ENCODE data around the gene LNP1.
A peak's percentile ranks its signal among the peaks of the same experiment; 100 is the strongest.
"Not testable (repeated sequence)": the region's sequence is repeated elsewhere in the genome, so short reads cannot be mapped to it uniquely, and the experiment has no call there.

The LNP1 gene

DNA sequence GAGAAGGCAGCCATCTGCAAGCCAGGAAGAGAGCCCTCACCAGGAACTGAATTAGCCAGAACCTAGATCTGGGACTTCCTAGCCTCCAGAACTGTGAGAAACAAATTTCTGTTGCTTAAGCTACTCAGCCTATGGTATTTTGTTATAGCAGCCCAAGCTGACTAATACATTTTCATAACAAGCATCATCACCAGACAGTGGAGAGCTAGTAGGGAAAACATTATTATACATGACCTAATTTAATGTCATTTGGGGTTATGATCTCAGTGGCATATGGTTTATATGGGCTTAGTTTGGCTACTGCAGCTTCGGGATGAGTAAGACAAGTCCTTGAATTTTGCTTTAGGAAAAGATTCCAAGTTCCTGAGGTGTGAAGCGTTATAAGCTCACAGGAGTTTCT, 35.6 kb downstream of the LNP1 start:
- DNase-seq = peak; percentile 8

- DNase-seq = no peak
Observed at GRCh38 chr3:100437721-100438622, 36.6 kb downstream of the LNP1 start.

- DNase-seq = no peak
Observed at GRCh38 chr3:100438623-100438974, 37.3 kb downstream of the LNP1 start.

DNA sequence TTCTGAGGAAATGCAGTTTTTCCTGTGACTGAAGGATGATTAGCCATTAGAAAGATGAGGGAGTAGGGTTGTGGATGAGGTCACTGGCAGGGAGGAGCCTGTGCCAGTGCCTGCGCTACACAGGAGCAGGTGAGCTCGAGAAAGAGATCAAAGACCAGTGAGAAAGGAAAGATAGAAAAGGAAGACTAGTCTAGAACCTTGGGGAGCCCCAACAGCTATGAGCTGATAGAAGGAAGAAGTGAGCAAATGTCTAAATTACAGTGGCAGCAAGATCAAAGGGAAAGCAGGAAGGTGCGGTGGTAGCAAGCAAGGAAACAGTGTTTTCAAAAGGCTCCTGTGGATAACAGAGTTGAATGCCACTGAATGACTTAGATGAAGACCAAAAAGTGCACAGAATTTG, 39.6 kb downstream of the LNP1 start:
- DNase-seq = no peak

DNA sequence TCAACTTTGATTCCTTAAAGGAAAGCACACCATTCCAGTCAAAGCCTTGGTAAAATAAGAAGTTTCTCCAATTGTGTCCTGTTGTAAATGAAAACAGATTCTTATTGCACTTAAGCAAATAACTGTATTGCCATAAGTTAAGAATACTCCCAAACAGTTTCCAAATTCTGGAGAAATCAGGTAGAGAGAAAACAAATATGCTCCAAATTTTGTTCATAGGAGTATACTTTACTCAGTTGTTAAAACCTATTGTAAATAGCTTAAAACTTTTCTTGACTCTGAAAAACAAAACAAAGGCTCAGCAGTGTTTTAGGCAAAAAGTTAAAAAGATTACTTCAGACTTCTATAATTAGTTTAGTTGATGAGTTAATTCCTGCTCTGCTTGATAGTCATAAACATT, 42.4 kb downstream of the LNP1 start:
- DNase-seq = no peak

DNA sequence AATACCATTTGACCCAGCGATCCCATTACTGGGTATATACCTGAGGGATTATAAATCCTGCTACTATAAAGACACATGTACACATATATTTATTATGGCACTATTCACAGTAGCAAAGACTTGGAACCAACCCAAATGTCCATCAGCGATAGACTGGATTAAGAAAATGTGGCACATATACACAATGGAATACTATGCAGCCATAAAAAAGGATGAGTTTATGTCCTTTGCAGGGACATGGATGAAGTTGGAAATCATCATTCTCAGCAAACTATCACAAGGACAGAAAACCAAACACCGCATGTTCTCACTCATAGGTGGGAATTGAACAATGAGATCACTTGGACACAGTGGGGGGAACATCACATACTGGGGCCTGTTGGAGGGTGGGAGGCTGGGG, 45.7 kb downstream of the LNP1 start:
- DNase-seq = not testable (repeated sequence)

- no peak for DNase-seq
Observed at GRCh38 chr3:100448079-100448478, 46.7 kb downstream of the LNP1 start.

GRCh38 chr3:100449214-100449613, 47.9 kb downstream of the LNP1 start:
- no peak for DNase-seq

DNA sequence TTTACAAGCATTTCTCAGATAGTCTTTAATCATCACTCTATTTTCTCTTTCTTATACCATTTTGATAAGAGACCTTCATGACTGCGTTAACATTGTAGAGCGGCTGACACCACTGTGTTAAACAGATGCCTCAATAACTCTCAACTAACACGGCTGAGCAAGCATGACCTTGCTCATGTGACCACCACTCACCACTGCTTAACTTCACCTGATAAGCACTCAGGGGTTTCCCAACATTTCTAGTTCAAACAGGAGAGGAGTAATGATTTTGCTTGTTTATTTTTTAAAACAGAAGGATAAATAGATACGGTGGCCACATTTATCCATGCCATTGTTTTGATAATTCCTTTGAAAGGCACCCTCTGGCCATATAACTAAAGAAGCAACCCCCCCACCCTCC, 53.3 kb downstream of the LNP1 start:
- DNase-seq = no peak

- no peak for DNase-seq
Observed at GRCh38 chr3:100455841-100456550, 54.7 kb downstream of the LNP1 start.

GRCh38 chr3:100456745-100457144, 55.4 kb downstream of the LNP1 start:
- DNase-seq = no peak

GRCh38 chr3:100457811-100458210, 56.5 kb downstream of the LNP1 start:
- no peak for DNase-seq

- no peak for DNase-seq
Observed at GRCh38 chr3:100458814-100459213, 57.5 kb downstream of the LNP1 start.

GRCh38 chr3:100463002-100463401, 61.7 kb downstream of the LNP1 start:
- peak; percentile 76 for DNase-seq

- no peak for DNase-seq
Observed at GRCh38 chr3:100463646-100464155, 62.4 kb downstream of the LNP1 start.

- no peak for DNase-seq
Observed at GRCh38 chr3:100465892-100466777, 64.8 kb downstream of the LNP1 start.

- no peak for DNase-seq
Observed at GRCh38 chr3:100467133-100467532, 65.8 kb downstream of the LNP1 start.

DNA sequence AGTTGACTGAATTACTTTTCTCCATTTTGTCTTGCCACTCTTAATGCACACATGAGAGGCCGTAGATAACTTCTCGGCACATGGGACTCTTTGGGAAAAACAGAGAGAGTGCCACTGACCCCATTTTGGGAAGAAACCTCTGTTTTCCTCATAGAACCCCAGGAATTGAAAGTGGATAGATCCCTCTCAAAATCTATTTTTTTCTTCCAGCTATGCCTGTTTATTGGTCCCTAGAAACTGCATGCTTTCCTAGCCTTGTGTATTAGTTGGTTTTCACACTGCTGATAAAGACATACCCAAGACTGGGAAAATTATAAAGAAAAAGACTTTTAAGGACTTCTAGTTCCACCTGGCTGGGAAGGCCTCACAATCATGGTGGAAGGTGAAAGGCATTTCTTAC, 67.3 kb downstream of the LNP1 start:
- DNase-seq = no peak

GRCh38 chr3:100470951-100471350, 69.6 kb downstream of the LNP1 start:
- no peak for DNase-seq

DNA sequence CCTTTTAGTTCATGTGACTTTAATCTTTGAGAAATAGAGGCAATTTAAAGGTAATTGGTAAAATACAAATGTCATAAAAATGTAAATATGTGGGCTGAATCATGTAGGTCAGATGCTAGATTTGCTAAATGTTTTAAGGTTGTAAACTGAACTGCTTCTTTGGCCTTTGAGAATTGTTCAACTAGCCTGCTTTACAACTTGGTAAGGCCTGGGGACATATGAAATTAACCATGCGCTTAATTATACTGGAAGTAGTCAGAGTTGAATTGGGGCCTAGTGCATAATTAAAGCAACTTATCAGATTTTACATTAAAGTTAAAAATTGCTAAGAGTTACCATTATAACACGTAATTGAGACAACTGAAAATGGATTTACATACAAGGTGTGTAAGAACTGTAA, 70.1 kb downstream of the LNP1 start:
- no peak for DNase-seq

GRCh38 chr3:100477851-100478360, 76.6 kb downstream of the LNP1 start:
- not testable (repeated sequence) for DNase-seq

DNA sequence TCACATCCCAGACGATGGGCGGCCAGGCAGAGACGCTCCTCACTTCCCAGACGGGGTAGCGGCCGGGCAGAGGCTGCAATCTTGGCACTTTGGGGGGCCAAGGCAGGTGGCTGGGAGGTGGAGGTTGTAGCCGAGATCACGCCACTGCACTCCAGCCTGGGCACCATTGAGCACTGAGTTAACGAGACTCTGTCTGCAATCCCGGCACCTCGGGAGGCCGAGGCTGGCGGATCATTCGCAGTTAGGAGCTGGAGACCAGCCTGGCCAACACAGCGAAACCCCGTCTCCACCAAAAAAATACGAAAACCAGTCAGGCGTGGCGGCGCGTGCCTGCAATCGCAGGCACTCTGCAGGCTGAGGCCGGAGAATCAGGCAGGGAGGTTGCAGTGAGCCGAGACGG, 77.2 kb downstream of the LNP1 start:
- DNase-seq = not testable (repeated sequence)

DNA sequence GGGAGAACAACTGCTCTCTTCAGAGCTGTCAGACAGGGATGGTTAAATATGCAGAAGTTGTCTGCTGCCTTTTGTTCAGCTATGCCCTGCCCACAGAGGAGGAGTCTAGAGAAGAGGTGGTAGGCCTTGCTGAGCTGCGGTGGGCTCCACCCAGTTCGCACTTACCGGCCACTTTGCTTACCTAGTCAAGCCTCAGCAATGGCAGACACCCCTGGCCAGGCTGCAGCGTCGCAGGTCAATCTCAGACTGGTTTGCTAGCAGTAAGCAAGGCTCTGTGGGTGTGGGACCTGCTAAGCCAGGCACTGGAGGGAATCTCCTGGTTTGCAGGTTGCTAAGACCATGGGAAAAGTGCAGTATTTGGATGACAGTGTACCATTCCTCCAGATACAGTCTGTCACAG, 78.7 kb downstream of the LNP1 start:
- no peak for DNase-seq

Measured in fibroblast of skin of scalp (primary cell).